ENCODE measurements around the gene ADAM12.
A peak's percentile ranks its signal among the peaks of the same experiment; 100 is the strongest.

ADAM12 gene

GRCh38 chr10:126199221-126199998 is 188.9 kb downstream of the ADAM12 start (continued):
- TF ChIP-seq, protein P1, sequence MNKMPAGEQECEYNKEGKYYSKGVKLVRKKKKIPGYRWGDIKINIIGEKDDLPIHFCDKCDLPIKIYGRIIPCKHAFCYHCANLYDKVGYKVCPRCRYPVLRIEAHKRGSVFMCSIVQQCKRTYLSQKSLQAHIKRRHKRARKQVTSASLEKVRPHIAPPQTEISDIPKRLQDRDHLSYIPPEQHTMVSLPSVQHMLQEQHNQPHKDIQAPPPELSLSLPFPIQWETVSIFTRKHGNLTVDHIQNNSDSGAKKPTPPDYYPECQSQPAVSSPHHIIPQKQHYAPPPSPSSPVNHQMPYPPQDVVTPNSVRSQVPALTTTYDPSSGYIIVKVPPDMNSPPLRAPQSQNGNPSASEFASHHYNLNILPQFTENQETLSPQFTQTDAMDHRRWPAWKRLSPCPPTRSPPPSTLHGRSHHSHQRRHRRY (tag by site-specific recombination; IDR thresholded peaks at IDR 0.05) = no peak
- no peak for TF ChIP-seq KLF1 (tag by site-specific recombination; IDR thresholded peaks at IDR 0.05)
- 0 out of 2 replicates have a peak, but pooled peaks have one; percentile 60 for TF ChIP-seq ZNF501 (tag by site-specific recombination; IDR thresholded peaks at IDR 0.05)
- TF ChIP-seq GLIS2 (tag by site-specific recombination; IDR thresholded peaks at IDR 0.05) = no peak
- no peak for TF ChIP-seq BCL11B (tag by site-specific recombination; IDR thresholded peaks at IDR 0.05; ENCODE audit: low read depth)
- no peak for TF ChIP-seq GLIS1 (tag by site-specific recombination; IDR thresholded peaks at IDR 0.05)
- TF ChIP-seq TSHZ1 (tag by site-specific recombination; IDR thresholded peaks at IDR 0.05; ENCODE audit: borderline replicate concordance) = peak; percentile 91
- no peak for TF ChIP-seq ZNF776 (tag by site-specific recombination; IDR thresholded peaks at IDR 0.05; ENCODE audit: borderline replicate concordance)
- TF ChIP-seq ZNF48 (tag by site-specific recombination; IDR thresholded peaks at IDR 0.05) = no peak
- peak; percentile 75 for TF ChIP-seq PATZ1 (tag by site-specific recombination; IDR thresholded peaks at IDR 0.05)
- TF ChIP-seq, protein P2, sequence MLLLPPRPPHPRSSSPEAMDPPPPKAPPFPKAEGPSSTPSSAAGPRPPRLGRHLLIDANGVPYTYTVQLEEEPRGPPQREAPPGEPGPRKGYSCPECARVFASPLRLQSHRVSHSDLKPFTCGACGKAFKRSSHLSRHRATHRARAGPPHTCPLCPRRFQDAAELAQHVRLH (tag by site-specific recombination; IDR thresholded peaks at IDR 0.05) = peak; percentile 90
- peak; percentile 81; the same call in 1 of the 2 replicates for TF ChIP-seq OVOL3 (tag by site-specific recombination; IDR thresholded peaks at IDR 0.05)
- peak; percentile 86 for TF ChIP-seq SP7 (tag by site-specific recombination; IDR thresholded peaks at IDR 0.05)
- TF ChIP-seq ATF2 (tag by site-specific recombination; IDR thresholded peaks at IDR 0.05; ENCODE audit: low read depth) = no peak
- TF ChIP-seq ZXDB (tag by site-specific recombination; IDR thresholded peaks at IDR 0.05) = peak; percentile 84
- peak; percentile 66 for TF ChIP-seq ZFP69B (tag by site-specific recombination; IDR thresholded peaks at IDR 0.05)
- TF ChIP-seq ZNF18 (tag by site-specific recombination; IDR thresholded peaks at IDR 0.05) = no peak
- TF ChIP-seq, protein P3, sequence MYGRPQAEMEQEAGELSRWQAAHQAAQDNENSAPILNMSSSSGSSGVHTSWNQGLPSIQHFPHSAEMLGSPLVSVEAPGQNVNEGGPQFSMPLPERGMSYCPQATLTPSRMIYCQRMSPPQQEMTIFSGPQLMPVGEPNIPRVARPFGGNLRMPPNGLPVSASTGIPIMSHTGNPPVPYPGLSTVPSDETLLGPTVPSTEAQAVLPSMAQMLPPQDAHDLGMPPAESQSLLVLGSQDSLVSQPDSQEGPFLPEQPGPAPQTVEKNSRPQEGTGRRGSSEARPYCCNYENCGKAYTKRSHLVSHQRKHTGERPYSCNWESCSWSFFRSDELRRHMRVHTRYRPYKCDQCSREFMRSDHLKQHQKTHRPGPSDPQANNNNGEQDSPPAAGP (tag by site-specific recombination; IDR thresholded peaks at IDR 0.05) = peak; percentile 98
- TF ChIP-seq, protein P4, sequence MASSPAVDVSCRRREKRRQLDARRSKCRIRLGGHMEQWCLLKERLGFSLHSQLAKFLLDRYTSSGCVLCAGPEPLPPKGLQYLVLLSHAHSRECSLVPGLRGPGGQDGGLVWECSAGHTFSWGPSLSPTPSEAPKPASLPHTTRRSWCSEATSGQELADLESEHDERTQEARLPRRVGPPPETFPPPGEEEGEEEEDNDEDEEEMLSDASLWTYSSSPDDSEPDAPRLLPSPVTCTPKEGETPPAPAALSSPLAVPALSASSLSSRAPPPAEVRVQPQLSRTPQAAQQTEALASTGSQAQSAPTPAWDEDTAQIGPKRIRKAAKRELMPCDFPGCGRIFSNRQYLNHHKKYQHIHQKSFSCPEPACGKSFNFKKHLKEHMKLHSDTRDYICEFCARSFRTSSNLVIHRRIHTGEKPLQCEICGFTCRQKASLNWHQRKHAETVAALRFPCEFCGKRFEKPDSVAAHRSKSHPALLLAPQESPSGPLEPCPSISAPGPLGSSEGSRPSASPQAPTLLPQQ (tag by site-specific recombination; IDR thresholded peaks at IDR 0.05) = peak; percentile 72
- peak; percentile 53 for TF ChIP-seq ZNF335 (tag by site-specific recombination; conservative IDR thresholded peaks at IDR 0.05)
- TF ChIP-seq ZNF366 (tag by site-specific recombination; conservative IDR thresholded peaks at IDR 0.05) = peak; percentile 60
